Measurements from ENCODE around the gene ERG.

Gene ERG

GRCh38 chr21:38330666-38331065 is 167.6 kb downstream of the ERG start:
- H3K27me3 ChIP-seq (ENCODE audit: insufficient read depth, low read length) = no peaks in the 10 kb centered on the region
- H3K4me3 ChIP-seq (ENCODE audit: low read length) = no peak overlapping the region
- H3K27ac ChIP-seq (ENCODE audit: low read depth, low read length) = no peak overlapping the region
- H3K36me3 ChIP-seq (ENCODE audit: insufficient read depth, low read length) = no peaks in the 10 kb centered on the region
- no peak overlapping the region for H3K9ac ChIP-seq (ENCODE audit: low read depth, low read length)
- no peaks in the 10 kb centered on the region for H3K9me3 ChIP-seq (ENCODE audit: insufficient read depth, low read depth, low read length)
- peaks cover 3% of the 10 kb centered on the region; the same call in 1 of the 2 replicates for H3K4me1 ChIP-seq (ENCODE audit: insufficient read depth, low read length)
- WGBS = 95% methylated on average over 2 of the region's 2 CpGs

All from HUES64 (cell line).